Peyer's patch (tissue), 4 donors: Measurements from ENCODE around the gene NEUROD2.

Experiments used
- POLR2A ChIP-seq, 2 donors: fragments of 450-650 bp; IDR thresholded peaks; one replicate each; pipeline ENCODE4 v1.5.1; 2017; ENCODE audit warnings: antibody characterized with exemption in 2 of 2, mild to moderate bottlenecking in 2 of 2, moderate library complexity in 2 of 2
- TF ChIP-seq, protein P1 (sequence below), 6 experiments: fragments of 450-650 bp in 4 of 6; fragments of 200-600 bp in 2 of 6; sonication (generic) in 1 of 6; IDR thresholded peaks; one replicate each; pipeline ENCODE4 v1.5.1; 2017 to 2019; ENCODE audit warnings: antibody characterized with exemption in 6 of 6, mild to moderate bottlenecking in 3 of 6, moderate library complexity in 1 of 6

DNA sequence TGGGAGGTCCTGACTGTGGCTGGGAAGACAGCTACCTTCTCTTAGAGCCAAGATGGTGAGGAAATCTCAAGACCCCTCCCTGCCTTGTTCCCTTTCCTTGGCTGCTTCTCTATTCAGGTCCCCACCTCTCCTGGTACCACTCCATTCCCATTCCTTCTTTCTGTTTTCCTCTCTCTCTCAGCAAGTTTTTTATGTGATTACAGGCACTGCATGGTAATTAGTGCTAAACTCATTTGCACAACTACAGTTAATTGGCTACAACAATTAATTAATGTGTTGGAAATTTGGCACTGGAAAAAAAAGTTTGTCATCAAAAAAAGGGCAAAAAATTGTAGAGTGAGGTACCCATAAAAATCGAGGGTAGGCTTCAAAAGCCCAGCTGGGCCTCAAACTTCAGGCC is 45.3 kb downstream of the NEUROD2 start:
- TF ChIP-seq, protein P1, sequence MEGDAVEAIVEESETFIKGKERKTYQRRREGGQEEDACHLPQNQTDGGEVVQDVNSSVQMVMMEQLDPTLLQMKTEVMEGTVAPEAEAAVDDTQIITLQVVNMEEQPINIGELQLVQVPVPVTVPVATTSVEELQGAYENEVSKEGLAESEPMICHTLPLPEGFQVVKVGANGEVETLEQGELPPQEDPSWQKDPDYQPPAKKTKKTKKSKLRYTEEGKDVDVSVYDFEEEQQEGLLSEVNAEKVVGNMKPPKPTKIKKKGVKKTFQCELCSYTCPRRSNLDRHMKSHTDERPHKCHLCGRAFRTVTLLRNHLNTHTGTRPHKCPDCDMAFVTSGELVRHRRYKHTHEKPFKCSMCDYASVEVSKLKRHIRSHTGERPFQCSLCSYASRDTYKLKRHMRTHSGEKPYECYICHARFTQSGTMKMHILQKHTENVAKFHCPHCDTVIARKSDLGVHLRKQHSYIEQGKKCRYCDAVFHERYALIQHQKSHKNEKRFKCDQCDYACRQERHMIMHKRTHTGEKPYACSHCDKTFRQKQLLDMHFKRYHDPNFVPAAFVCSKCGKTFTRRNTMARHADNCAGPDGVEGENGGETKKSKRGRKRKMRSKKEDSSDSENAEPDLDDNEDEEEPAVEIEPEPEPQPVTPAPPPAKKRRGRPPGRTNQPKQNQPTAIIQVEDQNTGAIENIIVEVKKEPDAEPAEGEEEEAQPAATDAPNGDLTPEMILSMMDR (IDR thresholded peaks at IDR 0.05), result no peak
- TF ChIP-seq POLR2A (IDR thresholded peaks at IDR 0.05), result no peak
